ENCODE results near the gene FSD1L.

DNA sequence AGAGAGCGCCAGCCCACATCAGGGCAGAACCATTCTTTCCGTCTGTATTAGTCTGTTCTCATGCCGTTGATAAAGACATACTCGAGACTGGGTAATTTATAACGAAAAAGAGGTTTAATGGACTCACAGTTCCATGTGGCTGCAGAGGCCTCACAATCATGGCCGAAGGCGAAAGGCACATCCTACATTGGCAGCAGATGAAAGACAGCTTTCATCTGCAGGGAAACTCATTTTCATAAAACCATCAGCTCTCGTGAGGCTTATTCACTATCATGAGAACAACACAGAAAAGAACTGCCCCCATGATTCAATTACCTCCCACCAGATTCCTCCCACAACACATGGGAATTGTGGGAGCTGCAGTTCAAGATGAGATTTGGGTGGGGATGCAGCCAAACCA lies 4.7 kb upstream of the FSD1L start:
- TF ChIP-seq, protein P1, sequence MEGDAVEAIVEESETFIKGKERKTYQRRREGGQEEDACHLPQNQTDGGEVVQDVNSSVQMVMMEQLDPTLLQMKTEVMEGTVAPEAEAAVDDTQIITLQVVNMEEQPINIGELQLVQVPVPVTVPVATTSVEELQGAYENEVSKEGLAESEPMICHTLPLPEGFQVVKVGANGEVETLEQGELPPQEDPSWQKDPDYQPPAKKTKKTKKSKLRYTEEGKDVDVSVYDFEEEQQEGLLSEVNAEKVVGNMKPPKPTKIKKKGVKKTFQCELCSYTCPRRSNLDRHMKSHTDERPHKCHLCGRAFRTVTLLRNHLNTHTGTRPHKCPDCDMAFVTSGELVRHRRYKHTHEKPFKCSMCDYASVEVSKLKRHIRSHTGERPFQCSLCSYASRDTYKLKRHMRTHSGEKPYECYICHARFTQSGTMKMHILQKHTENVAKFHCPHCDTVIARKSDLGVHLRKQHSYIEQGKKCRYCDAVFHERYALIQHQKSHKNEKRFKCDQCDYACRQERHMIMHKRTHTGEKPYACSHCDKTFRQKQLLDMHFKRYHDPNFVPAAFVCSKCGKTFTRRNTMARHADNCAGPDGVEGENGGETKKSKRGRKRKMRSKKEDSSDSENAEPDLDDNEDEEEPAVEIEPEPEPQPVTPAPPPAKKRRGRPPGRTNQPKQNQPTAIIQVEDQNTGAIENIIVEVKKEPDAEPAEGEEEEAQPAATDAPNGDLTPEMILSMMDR (IDR thresholded peaks at IDR 0.05; ENCODE audit: insufficient read depth, low read length, poor library complexity, severe bottlenecking): no peak
- no peak for TF ChIP-seq EZH2phosphoT487 (conservative IDR thresholded peaks at IDR 0.05; ENCODE audit: low read length)
